Stomach (tissue), 9 donors: ENCODE results near the gene ADGRL3. TPM values are rescaled to one million over a fixed set of nuclear protein-coding genes. Genes with fewer than 3 reads are reported as not detected.

Experiments
- DNase-seq, 2 donors: peaks; one replicate each; pipeline versions ENCODE4 v3.0.0 to v3.0.0-alpha.2; 2013 to 2019
- H3K27ac ChIP-seq, 5 donors: fragments of 200-600 bp in 4 of 5; sonication (generic) in 4 of 5; one replicate each; pipeline ENCODE4 v1.5.1; 2013 to 2019; ENCODE audit warnings: mild to moderate bottlenecking in 1 of 5, moderate library complexity in 1 of 5
- H3K27me3 ChIP-seq, 3 donors: fragments of 200-600 bp; sonication (generic); one replicate each; pipeline ENCODE4 v1.5.1; 2017 to 2019; ENCODE audit warnings: mixed run types in 1 of 3
- H3K36me3 ChIP-seq, 4 donors: fragments of 200-600 bp; sonication (generic); 1 replicate in 3 of 4; 2 replicates in 1 of 4; pipeline ENCODE4 v1.5.1; 2016 to 2019
- H3K4me1 ChIP-seq, 4 donors: fragments of 200-600 bp; sonication (generic); one replicate each; pipeline ENCODE4 v1.5.1; 2016 to 2019
- H3K4me3 ChIP-seq, 4 donors: fragments of 200-600 bp; sonication (generic) in 3 of 4; one replicate each; pipeline ENCODE4 v1.5.1; 2016 to 2019; ENCODE audit warnings: mild to moderate bottlenecking in 1 of 4
- H3K9me3 ChIP-seq, 4 donors: fragments of 200-600 bp; sonication (generic); one replicate each; pipeline ENCODE4 v1.5.1; 2016 to 2019
- EP300 ChIP-seq: sonication (generic); formaldehyde crosslinking; IDR thresholded peaks from one replicate; pipeline ENCODE4 v1.6.1; 2017; ENCODE audit warnings: antibody characterized with exemption
- POLR2A ChIP-seq, 4 donors: fragments of 450-650 bp; IDR thresholded peaks; one replicate each; pipeline ENCODE4 v1.6.1; 2016; ENCODE audit warnings: antibody characterized with exemption in 4 of 4, control low read depth in 2 of 4, mild to moderate bottlenecking in 1 of 4, moderate library complexity in 1 of 4
- POLR2AphosphoS5 ChIP-seq, 3 donors: sonication (generic); formaldehyde crosslinking; IDR thresholded peaks; one replicate each; pipeline ENCODE4 v1.6.1; 2016; ENCODE audit warnings: antibody characterized with exemption in 3 of 3
- WGBS, 5 donors: extraction: QIAGEN DNeasy Blood & Tissue Kit in 3 of 5; methylation state at CpG; one replicate each; pipeline versions ENCODE4 v1.1.5 to v1.1.7; 2013 to 2018; 5-methylcytosine and 5-hydroxymethylcytosine counted together
- intact Hi-C: fragments of 100-400 bp; cut with DNase I; formaldehyde crosslinking; loops from one replicate; pipeline ENCODE4 v1.15.1; 2023; ENCODE audit warnings: low total_unique reads
- polyA plus RNA-seq, 3 donors: library from polyadenylated mRNA; stranded (reverse); fragments of 200-250 nt; gene quantifications; one replicate each; pipeline ENCODE4 v1.2.3, GENCODE V29; 2013
- total RNA-seq, 5 donors: library from RNA; depleted of rRNA; stranded (reverse); fragments of >200 nt; gene quantifications; one replicate each; pipeline versions ENCODE4 v1.1.0 to v1.2.3, GENCODE V29; 2014 to 2016
- TF ChIP-seq, protein P1 (sequence below), 7 experiments: fragments of 450-650 bp in 4 of 7; fragments of 200-600 bp in 3 of 7; sonication (generic) in 3 of 7; IDR thresholded peaks; one replicate each; pipeline ENCODE4 v1.5.1; 2016 to 2019; ENCODE audit warnings: antibody characterized with exemption in 7 of 7, control low read depth in 2 of 7, mild to moderate bottlenecking in 1 of 7
- donor health status: healthy with polysubstance abuse.
- donor health status: Bipolar disorder and iron deficiency.
- donor health status: healthy.

ADGRL3 gene
- total and polyA plus RNA-seq, 8 donors = 0.48 to 109 (median 3.9) TPM

DNA sequence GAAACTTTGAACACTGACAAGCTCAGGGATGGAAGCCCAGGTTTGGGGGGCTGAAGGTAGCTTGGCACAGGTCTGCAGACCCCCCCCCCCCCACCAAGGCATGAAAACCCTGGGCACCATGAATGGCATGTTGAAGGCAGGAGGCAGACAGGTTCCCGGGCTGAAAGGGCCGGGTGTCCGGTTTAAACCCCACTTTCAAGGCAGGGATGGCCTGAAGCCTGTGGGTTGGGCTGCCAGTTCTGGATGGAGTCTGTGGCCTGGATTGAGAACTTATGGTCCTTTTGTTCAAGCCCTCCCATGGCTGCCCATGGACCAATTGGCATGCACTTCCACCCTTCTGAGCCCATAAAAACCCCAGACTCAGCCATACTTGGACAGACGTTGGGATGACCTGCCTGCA lies 616.9 kb downstream of the ADGRL3 start:
- H3K36me3 ChIP-seq = no peaks in the 10 kb centered on the region
- no peak overlapping the region for H3K27ac ChIP-seq
- peaks cover 0 to 14% (median 2%) of the 10 kb centered on the region in 4 donors for H3K9me3 ChIP-seq
- H3K4me3 ChIP-seq = no peak overlapping the region
- no peaks in the 10 kb centered on the region for H3K27me3 ChIP-seq
- H3K4me1 ChIP-seq = no peaks in the 10 kb centered on the region
- no peak for DNase-seq
- 90 to 100% (median 91%) methylated on average over 4 of the region's 4 CpGs for WGBS, 5 donors
- intact Hi-C loops = no loop called here
- no peak for TF ChIP-seq POLR2A (IDR thresholded peaks at IDR 0.05)
- no peak for TF ChIP-seq POLR2AphosphoS5 (IDR thresholded peaks at IDR 0.05)
- no peak for TF ChIP-seq EP300
- TF ChIP-seq, protein P1, sequence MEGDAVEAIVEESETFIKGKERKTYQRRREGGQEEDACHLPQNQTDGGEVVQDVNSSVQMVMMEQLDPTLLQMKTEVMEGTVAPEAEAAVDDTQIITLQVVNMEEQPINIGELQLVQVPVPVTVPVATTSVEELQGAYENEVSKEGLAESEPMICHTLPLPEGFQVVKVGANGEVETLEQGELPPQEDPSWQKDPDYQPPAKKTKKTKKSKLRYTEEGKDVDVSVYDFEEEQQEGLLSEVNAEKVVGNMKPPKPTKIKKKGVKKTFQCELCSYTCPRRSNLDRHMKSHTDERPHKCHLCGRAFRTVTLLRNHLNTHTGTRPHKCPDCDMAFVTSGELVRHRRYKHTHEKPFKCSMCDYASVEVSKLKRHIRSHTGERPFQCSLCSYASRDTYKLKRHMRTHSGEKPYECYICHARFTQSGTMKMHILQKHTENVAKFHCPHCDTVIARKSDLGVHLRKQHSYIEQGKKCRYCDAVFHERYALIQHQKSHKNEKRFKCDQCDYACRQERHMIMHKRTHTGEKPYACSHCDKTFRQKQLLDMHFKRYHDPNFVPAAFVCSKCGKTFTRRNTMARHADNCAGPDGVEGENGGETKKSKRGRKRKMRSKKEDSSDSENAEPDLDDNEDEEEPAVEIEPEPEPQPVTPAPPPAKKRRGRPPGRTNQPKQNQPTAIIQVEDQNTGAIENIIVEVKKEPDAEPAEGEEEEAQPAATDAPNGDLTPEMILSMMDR (IDR thresholded peaks at IDR 0.05) = no peak

DNA sequence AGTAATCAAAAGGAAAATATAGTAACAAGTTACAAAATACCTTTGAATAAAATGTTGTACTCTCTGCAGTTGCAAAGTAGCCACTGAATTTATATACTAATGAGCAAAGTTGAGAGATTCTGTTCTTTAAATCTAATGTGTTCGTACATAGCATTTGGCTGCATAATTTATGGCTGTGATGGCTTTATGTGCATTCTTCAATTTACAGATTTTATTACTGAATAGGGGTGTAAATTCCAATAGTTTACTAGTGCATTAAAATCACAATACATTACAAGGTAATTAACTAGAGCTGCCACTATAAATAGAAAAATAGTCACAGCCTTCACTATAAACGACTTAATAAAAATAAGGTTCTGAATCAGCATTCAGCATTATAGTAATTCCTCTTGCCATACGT lies 620.0 kb downstream of the ADGRL3 start:
- DNase-seq = no peak
- 56 to 84% (median 74%) methylated on average over 3 of the region's 3 CpGs for WGBS, 5 donors

DNA sequence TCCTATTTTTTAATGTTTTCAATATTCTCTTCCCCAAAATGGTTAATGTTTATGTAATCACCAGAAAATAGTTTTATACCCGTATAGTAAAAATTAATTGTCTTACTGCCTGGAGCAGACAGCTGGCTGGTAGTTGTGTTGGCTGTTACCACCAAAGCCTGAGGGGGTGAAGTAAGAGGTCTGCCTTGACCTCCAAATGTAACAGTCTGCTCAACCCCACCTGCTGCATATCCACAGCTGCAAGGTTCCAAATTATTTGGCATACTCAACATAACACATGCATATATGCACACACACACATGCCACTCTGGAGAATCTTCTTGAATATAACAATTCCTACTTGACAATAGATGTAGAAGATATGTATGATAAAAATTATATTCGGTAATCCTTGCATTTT lies 624.3 kb downstream of the ADGRL3 start:
- H3K36me3 ChIP-seq = no peaks in the 10 kb centered on the region
- H3K9me3 ChIP-seq = no peaks in the 10 kb centered on the region
- intact Hi-C loops = no loop called here
- H3K27ac ChIP-seq = no peak overlapping the region
- 71 to 85% (median 82%) methylated on average over 2 of the region's 2 CpGs for WGBS, 5 donors
- H3K4me1 ChIP-seq = no peaks in the 10 kb centered on the region
- no peaks in the 10 kb centered on the region for H3K27me3 ChIP-seq
- no peak for TF ChIP-seq POLR2AphosphoS5 (IDR thresholded peaks at IDR 0.05)
- TF ChIP-seq, protein P1 (IDR thresholded peaks at IDR 0.05) = no peak
- no peak for TF ChIP-seq POLR2A (IDR thresholded peaks at IDR 0.05)
- H3K4me3 ChIP-seq = no peak overlapping the region
- DNase-seq = no peak

More for the DNA sequence above, 620.0 kb downstream of the ADGRL3 start:
- H3K4me3 ChIP-seq = no peak overlapping the region
- no peaks in the 10 kb centered on the region for H3K4me1 ChIP-seq
- H3K36me3 ChIP-seq = no peaks in the 10 kb centered on the region
- peaks cover 0 to 14% (median 2%) of the 10 kb centered on the region in 4 donors for H3K9me3 ChIP-seq
- TF ChIP-seq, protein P1 (IDR thresholded peaks at IDR 0.05) = no peak
- TF ChIP-seq EP300 = no peak
- H3K27me3 ChIP-seq = no peaks in the 10 kb centered on the region
- no peak overlapping the region for H3K27ac ChIP-seq
- intact Hi-C loops = no loop called here

DNA sequence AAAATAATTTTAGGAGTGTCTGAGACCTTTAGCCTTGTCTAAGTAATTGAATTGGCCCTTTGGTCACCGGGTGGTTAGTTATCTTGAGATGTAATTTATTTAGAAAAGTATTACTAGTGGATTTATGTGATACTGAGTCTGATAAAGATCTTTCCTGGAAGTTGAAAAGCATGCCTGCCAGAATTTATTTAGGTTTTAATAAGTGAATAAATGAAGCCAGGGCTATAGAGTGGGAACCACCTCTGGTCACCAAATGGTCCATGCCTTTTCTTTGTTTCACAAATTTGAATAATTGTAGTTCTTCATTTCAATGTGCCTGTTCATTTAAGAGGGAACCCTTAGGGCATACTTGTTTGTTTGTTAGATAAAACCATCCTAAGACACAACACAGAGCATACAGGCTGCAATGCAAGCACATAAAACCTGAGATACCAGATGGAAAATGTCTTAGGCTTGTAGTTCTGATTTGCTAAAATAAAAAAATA lies 627.8 kb downstream of the ADGRL3 start:
- Histone ChIP-seq H3K36me3 (no peaks in the 10 kb centered on the region), H3K9me3 (no peaks in the 10 kb centered on the region), H3K4me3 (no peak overlapping the region), H3K27ac (no peak overlapping the region), H3K27me3 (no peaks in the 10 kb centered on the region), H3K4me1 (no peaks in the 10 kb centered on the region)
- intact Hi-C loops = no loop called here
- 19 to 30% (median 27%) methylated on average over 1 of the region's 1 CpG for WGBS, 5 donors
- TF ChIP-seq EP300 (no peak), POLR2A (IDR thresholded peaks at IDR 0.05) (no peak), POLR2AphosphoS5 (IDR thresholded peaks at IDR 0.05) (no peak)
- TF ChIP-seq, protein P1 (IDR thresholded peaks at IDR 0.05) = no peak
- no peak for DNase-seq
